Lung (tissue), 12 donors: ENCODE data around the gene NTRK3. TPM values are rescaled to one million over a fixed set of nuclear protein-coding genes. Genes with fewer than 3 reads are reported as not detected.

Experiments
- ATAC-seq: fragments of 200-7000 bp; cut with Tn5 transposase; one replicate; pipeline ENCODE4 v1.9.1; 2020; ENCODE audit warnings: moderate number of reproducible peaks; ENCODE audit not compliant: insufficient read depth, low FRiP score
- DNase-seq, 3 donors: peaks; one replicate each; pipeline ENCODE4 v3.0.0-alpha.2; 2013 to 2017
- H3K27ac ChIP-seq, 2 donors: one replicate each; pipeline ENCODE4 v1.5.1; 2013; ENCODE audit warnings: mild to moderate bottlenecking in 2 of 2, moderate library complexity in 2 of 2, control low read depth in 1 of 2, inconsistent platforms in 1 of 2, low read depth in 1 of 2, low read length in 1 of 2
- H3K27me3 ChIP-seq, 3 donors: one replicate each; pipeline ENCODE4 v1.5.1; 2013; ENCODE audit warnings: low read length in 2 of 3; ENCODE audit not compliant: control insufficient read depth in 3 of 3, insufficient read depth in 3 of 3
- H3K36me3 ChIP-seq, 4 donors: one replicate each; pipeline ENCODE4 v1.5.1; 2013; ENCODE audit warnings: low read length in 4 of 4, mild to moderate bottlenecking in 1 of 4, moderate library complexity in 1 of 4; ENCODE audit not compliant: control insufficient read depth in 4 of 4, insufficient read depth in 4 of 4
- H3K4me1 ChIP-seq, 5 donors: one replicate each; pipeline ENCODE4 v1.5.1; 2013; ENCODE audit warnings: low read length in 5 of 5, mild to moderate bottlenecking in 2 of 5, moderate library complexity in 1 of 5; ENCODE audit not compliant: control insufficient read depth in 5 of 5, insufficient read depth in 5 of 5
- H3K4me3 ChIP-seq: one replicate; pipeline ENCODE4 v1.5.1; 2013; ENCODE audit warnings: mild to moderate bottlenecking, control low read depth, moderate library complexity
- H3K9ac ChIP-seq, 2 donors: one replicate each; pipeline ENCODE4 v1.5.1; 2013; ENCODE audit warnings: low read length in 2 of 2, control low read depth in 1 of 2; ENCODE audit not compliant: insufficient read depth in 1 of 2
- H3K9me3 ChIP-seq, 4 donors: one replicate each; pipeline ENCODE4 v1.5.1; 2013; ENCODE audit warnings: low read length in 3 of 4, mild to moderate bottlenecking in 1 of 4, moderate library complexity in 1 of 4; ENCODE audit not compliant: control insufficient read depth in 4 of 4, insufficient read depth in 3 of 4
- CTCF ChIP-seq: IDR thresholded peaks from 2 replicates; pipeline ENCODE4 v1.5.1; 2012; ENCODE audit warnings: mild to moderate bottlenecking; ENCODE audit errors: control extremely low read depth, extremely low read depth
- WGBS, 2 donors: extraction: QIAGEN DNeasy Blood & Tissue Kit; methylation state at CpG; one replicate each; pipeline ENCODE4 v1.1.7; 2013; 5-methylcytosine and 5-hydroxymethylcytosine counted together
- polyA plus RNA-seq, 2 donors: library from polyadenylated mRNA; stranded (reverse); fragments of 200-250 nt; gene quantifications; one replicate each; pipeline ENCODE4 v1.2.1, GENCODE V29; 2013
- total RNA-seq, 2 donors: library from RNA; depleted of rRNA in 1 of 2; stranded (reverse); fragments of >200 nt in 1 of 2; gene quantifications; one replicate each; pipeline ENCODE4 v1.2.1, GENCODE V29; 2014 to 2021
- donor health status: control.
- donor health status: control.
- donor health status: Bipolar disorder and iron deficiency.
- donor health status: healthy.
- donor health status: DM: yes; HTN: yes; CAD: no.

Gene NTRK3
- total and polyA plus RNA-seq, 4 donors, result 0.44 to 11.0 (median 4.2) TPM

GRCh38 chr15:88020806-88021205 is 235.7 kb downstream of the NTRK3 start:
- ATAC-seq (no peak), DNase-seq (no peak)
- Histone ChIP-seq H3K27me3 (peaks cover 0 to 4% (median 0%) of the 10 kb centered on the region in 3 donors), H3K27ac (no peak overlapping the region), H3K4me1 (peaks cover 0 to under 1% (median 0%) of the 10 kb centered on the region in 5 donors), H3K9ac (no peak overlapping the region), H3K9me3 (no peaks in the 10 kb centered on the region), H3K36me3 (no peaks in the 10 kb centered on the region), H3K4me3 (no peak overlapping the region)
- no peak for TF ChIP-seq CTCF
- 71 to 88% methylated on average over 3 of the region's 3 CpGs for WGBS, 2 donors

GRCh38 chr15:88019656-88020055 is 236.9 kb downstream of the NTRK3 start:
- no peak overlapping the region for H3K27ac ChIP-seq
- no peak for ATAC-seq
- no peaks in the 10 kb centered on the region for H3K36me3 ChIP-seq
- 76 to 80% methylated on average over 2 of the region's 2 CpGs for WGBS, 2 donors
- no peak overlapping the region for H3K4me3 ChIP-seq
- H3K9me3 ChIP-seq, result no peaks in the 10 kb centered on the region
- no peak for DNase-seq
- peaks cover 0 to 4% (median 0%) of the 10 kb centered on the region in 3 donors for H3K27me3 ChIP-seq
- H3K9ac ChIP-seq, result no peak overlapping the region
- TF ChIP-seq CTCF, result no peak
- peaks cover 0 to 10% (median 0%) of the 10 kb centered on the region in 5 donors for H3K4me1 ChIP-seq

- TF ChIP-seq CTCF, result no peak
- DNase-seq (no peak), ATAC-seq (no peak)
- 90 to 95% methylated on average over 1 of the region's 1 CpG for WGBS, 2 donors
- Histone ChIP-seq H3K36me3 (no peaks in the 10 kb centered on the region), H3K9ac (no peak overlapping the region), H3K27me3 (peaks cover 0 to 4% (median 0%) of the 10 kb centered on the region in 3 donors), H3K9me3 (no peaks in the 10 kb centered on the region), H3K4me1 (peaks cover 0 to 14% (median 0%) of the 10 kb centered on the region in 5 donors), H3K4me3 (no peak overlapping the region), H3K27ac (no peak overlapping the region)
Measured at GRCh38 chr15:88018869-88019641, 237.5 kb downstream of the NTRK3 start.
